Tongue (tissue), 2 donors: ENCODE results near the gene ZMYM4. TPM values are rescaled to one million over a fixed set of nuclear protein-coding genes. Genes with fewer than 3 reads are reported as not detected.
A peak's percentile ranks its signal among the peaks of the same experiment; 100 is the strongest.

Source experiments
- DNase-seq: peaks from one replicate; pipeline ENCODE4 v3.0.0-alpha.2; 2015
- total RNA-seq: library from RNA; depleted of rRNA; stranded (reverse); fragments of >200 nt; gene quantifications from one replicate; pipeline ENCODE4 v1.2.3, GENCODE V29; 2014

The ZMYM4 gene
- total RNA-seq, 1 donor from 2014 or later = 54.4 TPM

- DNase-seq = no peak
These were observed 137.6 kb downstream of the ZMYM4 start for GRCh38 chr1:35406103-35406502.

DNA sequence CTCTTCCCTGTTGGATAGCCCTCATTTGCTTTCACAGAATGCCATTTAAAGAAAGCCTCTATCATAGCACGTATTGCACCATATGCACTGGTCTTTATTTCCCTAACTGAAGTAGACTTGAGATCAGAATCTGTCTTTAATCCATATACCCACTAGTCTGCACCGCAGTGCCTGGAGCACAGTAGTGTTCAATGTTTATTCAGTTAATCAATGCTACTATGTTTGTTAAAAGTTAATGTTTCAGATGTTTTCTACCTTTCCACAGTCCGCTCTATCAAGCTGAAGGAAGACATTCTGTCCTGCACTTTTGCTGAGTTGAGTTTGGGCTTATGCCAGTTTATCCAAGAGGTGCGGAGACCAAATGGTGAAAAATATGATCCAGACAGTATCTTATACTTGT, 139.2 kb downstream of the ZMYM4 start:
- no peak for DNase-seq

GRCh38 chr1:35408925-35409324, 140.4 kb downstream of the ZMYM4 start:
- DNase-seq = no peak

DNA sequence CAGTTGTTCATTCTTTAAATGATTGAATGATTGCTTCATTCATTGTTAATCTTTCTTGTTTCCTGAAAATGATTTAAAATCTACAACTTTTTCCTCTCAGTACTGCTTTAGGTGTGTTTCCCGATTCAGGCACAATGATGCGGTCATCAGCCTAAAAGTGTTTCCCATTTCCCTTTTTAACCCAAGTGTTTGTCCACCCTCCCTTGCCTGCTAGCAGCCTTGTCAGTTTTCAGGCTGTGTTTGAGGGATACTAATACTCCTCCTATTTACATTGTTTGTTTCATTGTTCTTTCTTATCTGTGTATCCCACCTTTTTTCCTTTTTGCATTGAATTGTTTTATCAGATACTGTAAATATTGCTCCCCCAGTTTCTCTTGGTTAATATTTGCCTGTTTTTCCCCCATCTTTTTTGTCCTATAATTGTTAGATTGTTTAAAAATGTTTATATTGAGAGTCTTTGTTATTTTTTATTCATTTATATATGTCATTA, 157.6 kb downstream of the ZMYM4 start:
- no peak for DNase-seq

DNA sequence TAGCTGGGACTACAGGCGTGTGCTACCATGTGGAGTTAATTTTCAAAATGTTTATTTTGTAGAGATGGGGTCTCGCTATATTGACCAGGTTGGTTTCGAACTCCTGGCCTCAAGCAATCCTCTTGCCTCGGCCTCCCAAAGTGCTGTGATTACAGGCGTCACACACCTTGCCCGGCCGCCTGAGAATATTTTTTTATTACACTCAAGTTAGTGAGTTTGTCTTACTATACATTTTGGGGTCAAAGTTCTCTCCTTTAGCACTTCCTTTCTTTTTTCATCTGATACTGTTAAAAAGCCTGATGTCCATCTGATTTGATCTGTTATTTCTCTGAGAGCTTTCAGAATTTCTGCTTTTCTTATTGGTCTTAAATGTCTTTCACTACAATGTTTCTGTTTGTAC, 159.9 kb downstream of the ZMYM4 start:
- DNase-seq = no peak

DNA sequence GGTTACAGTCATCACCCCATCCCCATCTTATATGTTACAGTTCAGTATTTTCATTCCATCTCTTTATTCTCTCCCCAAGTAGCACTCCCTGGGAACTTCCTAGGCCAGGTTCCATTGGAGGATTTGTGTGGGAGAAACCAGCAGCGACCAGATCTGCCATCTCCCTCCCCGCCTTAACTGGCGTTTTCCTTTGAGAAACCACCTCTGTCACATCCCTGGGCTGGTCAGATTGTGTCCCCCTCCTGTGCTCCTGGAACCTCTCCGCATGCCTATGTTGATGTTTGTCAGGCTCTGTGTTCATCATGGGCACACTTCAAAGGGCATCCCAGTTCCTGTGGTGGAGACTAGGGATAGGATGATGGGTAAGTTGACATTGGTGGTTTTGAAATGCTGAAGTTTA, 162.3 kb downstream of the ZMYM4 start:
- DNase-seq = no peak

- DNase-seq = no peak
These were observed 162.7 kb downstream of the ZMYM4 start for GRCh38 chr1:35431173-35431599.

- DNase-seq = no peak
These were observed 163.7 kb downstream of the ZMYM4 start for GRCh38 chr1:35432231-35432630.

DNA sequence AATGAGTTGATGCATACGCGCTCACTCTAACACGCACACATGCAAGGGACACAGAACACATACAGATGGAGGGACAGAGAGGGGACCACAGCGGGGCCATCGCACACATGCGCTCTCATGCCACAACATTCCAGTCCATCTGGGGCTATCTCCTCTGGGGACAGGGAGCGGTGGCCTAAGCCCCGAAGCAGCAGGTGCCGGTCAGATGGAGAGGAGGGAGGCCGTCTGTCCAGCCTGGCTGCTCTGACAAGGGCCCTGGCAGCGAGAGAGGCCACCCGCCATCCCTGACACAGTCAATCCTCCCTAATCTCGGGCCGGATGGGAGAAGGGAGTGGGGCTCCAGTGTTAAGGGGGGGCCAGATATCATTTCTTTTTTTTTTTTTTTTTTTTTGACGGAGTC, 165.2 kb downstream of the ZMYM4 start:
- no peak for DNase-seq

- no peak for DNase-seq
These were observed 166.2 kb downstream of the ZMYM4 start for GRCh38 chr1:35434703-35435102.

- no peak for DNase-seq
These were observed 167.6 kb downstream of the ZMYM4 start for GRCh38 chr1:35436078-35436477.

DNA sequence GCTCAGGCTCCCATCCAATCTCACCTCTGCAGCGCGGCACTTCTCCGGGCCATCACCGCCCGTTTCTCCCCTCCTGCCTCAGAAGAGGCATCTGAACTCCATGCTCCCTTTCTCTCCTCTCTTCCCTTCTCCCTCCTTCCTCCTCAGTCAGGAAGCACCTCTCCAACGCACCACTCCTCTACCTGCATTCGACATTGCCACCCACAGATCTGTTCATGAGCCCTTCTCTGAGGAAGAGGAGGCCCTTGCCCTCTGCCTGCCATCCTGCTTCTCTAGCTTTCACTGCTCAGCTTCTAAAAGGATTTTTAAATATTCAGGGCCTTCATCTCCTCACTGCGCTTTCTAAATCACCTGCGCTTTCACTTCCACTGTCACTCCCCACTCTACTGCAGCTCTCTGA, 168.7 kb downstream of the ZMYM4 start:
- DNase-seq = no peak

- no peak for DNase-seq
These were observed 171.1 kb downstream of the ZMYM4 start for GRCh38 chr1:35439626-35440025.

DNA sequence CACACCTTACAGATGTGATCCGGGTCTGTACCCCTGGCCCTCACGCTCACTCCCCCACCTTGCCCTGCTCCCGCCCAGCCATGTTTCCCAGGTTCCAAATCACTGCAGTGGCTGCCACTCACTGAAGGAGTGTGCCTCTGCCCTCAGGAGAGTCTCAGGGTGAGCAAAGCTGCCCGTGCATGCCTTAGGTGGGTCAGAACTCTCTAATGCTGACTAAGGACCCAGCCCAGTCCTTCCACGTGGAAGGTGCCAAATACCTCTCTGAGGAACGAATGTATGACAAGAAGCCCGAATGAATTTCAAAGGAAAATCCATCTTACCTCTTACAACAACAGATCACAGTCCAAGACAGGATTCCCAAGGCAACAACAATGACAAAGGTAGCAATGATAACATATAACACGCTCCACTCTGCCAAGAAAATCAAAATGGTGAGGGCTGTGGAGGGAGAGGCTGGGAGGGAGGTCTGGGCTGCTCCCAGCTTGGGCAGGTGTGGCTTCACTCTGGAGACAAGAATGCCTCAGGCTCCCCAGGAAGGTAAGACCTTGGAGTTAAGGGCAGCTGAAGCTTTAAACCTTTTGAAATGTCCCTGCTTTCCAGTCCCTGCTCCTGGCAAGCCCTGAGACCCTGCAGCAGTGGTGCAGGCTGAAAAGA, 173.5 kb downstream of the ZMYM4 start:
- DNase-seq = no peak

DNA sequence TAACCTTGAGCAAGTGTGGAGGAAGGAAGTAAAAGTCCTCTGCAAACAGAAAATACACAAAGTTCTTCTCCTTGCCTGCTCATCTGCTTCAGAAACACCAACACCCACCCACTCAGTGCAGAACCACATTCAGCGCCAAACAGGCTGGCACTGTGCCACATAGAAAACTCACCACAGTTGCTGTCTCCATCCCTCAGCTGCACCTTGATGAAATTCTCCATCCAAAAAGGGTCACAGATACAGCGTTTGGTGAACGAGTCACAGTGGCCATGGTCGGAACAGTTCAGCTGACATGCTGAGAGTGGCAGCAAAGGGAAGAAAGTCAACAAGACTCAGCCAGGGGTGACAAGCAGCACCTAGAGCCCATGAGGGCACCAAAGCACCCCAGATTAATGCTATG, 174.2 kb downstream of the ZMYM4 start:
- no peak for DNase-seq

DNA sequence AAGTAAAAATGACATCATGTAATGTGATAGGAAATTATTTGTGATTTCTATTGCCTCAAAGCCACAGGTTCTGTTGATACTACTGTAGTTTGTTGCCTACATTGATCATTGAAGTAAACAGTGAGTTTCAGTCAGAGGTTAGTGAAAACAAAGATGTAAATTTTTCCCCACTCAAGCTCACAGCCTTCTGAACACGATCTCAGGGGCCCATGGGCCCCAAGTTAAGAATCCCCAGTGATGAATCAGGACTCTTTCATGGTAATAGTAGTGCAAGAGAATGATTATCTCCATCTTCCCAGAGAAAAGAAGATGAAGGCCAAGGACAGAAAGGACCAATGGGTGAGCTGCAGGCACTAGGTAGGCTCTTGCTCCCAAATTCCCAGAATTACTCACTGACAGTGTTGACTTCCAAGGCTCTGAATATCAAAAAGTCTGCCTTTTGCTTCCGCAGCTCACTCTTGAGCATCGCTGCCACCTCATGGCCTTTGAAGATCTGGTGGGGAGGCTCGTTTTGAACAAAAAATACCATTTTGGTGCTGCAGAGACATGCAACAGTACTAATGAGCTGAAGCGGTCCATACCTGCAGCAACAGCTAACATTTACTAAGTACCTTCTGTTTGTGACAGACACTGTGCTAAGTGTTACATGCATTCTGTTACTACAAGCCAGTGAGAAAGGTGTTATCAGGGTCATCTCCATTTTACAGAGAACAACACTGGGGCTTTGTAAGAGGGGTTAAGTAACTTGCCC, 175.4 kb downstream of the ZMYM4 start:
- no peak for DNase-seq

DNA sequence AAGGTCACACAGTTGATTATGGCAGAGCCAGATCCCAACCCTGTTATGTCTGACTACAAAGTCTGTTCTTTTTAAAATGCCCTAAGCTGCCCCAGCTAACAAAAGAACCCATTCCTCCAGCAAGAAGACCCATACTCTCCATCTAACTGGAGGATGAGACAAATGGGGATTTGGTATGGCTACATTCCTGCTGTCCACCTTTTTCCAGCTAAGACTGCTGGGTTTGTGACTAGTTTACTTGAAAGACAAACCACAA, 175.9 kb downstream of the ZMYM4 start:
- no peak for DNase-seq

- no peak for DNase-seq
These were observed 178.8 kb downstream of the ZMYM4 start for GRCh38 chr1:35447278-35447677.

GRCh38 chr1:35448344-35448801, 179.9 kb downstream of the ZMYM4 start:
- no peak for DNase-seq

- no peak for DNase-seq
These were observed 181.0 kb downstream of the ZMYM4 start for GRCh38 chr1:35449334-35450008.

- peak; percentile 87 for DNase-seq
These were observed 182.6 kb downstream of the ZMYM4 start for GRCh38 chr1:35451125-35451528.

DNA sequence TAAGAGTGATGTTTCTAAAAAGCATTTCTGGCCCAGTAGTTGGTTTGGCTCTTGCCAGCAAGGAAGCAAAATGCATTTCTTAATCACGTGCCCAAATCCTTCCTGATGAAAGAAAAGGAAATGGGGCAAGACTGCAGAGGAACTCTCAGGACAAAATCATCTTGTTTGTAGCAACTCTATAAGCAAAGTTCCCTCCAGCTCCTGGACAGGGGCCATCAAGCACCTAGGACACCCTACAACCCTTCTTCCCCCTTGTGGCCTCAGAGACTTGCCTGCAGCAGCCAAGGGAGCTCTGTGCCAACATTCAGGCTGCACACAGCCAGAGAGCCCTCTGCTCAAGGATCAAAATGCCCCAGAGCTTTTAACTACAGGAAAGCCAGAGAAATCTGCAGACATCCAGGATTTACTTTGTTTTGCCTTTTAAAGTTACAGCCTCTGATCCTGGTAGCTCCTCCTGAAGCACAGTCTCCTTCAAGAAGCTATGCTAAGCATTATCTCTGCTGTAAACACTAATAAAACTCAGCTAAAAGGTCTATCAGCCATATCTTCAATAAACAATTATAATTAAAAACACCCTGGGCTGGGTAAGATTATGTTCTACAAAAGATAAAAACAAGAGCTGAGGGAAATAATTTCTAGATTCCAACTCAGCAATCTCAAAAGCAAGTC, 183.7 kb downstream of the ZMYM4 start:
- DNase-seq = peak; percentile 36

- DNase-seq = no peak
These were observed 184.5 kb downstream of the ZMYM4 start for GRCh38 chr1:35453031-35453430.
